G401.6 (cell line): ENCODE measurements around the gene SAMD10.
"Not testable (repeated sequence)": the region's sequence is repeated elsewhere in the genome, so short reads cannot be mapped to it uniquely, and the experiment has no call there.

Source experiments
- FAIRE-seq: peaks from 2 replicates; lab custom pipeline; 2012; peaks lifted over from hg19 to GRCh38; lab: Jason Lieb, UNC

The SAMD10 gene

DNA sequence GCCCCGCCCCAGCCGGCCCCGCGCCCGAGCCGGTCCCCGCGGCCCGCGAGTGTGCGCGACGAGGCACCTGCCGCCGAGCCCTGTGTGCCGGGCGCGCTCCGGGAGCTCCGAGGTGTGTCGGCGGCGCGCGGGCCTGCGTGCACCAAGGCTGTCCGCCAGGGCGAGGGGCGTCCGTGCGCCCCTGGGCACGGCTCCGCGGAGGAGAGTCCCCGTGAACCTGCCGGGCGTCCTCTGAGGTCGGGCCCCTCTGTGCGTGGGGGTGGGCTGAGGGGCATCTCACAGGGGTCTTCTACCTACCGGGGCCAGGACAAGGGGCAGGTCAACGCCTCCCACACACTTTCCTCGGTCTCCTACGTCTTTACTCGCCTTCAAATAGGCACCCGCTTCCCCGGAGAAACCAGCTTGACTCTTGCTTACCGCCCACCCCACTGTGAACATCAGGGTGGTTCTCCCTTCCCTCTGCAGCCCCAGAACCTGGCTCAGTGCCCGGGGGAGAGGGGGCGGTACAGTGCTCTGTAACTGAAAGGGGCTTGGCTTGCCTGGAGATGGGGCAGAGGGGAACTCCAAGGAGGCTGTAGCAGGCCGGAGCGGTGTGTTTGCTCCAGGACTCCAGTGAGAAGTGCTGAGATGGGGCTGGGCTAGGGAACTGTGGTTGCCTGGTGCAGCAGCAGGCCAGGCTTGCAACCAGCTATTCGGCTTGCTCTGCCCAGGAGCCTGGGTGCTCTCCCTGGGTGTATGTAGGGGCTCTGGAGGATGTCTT lies at the start of gene SAMD10:
Gene SAMD10 (minus strand): TSS at position 86 of the 760 bp plus-strand sequence. CDS start 175 bp downstream, outside the sequence.
- no peak for FAIRE-seq

DNA sequence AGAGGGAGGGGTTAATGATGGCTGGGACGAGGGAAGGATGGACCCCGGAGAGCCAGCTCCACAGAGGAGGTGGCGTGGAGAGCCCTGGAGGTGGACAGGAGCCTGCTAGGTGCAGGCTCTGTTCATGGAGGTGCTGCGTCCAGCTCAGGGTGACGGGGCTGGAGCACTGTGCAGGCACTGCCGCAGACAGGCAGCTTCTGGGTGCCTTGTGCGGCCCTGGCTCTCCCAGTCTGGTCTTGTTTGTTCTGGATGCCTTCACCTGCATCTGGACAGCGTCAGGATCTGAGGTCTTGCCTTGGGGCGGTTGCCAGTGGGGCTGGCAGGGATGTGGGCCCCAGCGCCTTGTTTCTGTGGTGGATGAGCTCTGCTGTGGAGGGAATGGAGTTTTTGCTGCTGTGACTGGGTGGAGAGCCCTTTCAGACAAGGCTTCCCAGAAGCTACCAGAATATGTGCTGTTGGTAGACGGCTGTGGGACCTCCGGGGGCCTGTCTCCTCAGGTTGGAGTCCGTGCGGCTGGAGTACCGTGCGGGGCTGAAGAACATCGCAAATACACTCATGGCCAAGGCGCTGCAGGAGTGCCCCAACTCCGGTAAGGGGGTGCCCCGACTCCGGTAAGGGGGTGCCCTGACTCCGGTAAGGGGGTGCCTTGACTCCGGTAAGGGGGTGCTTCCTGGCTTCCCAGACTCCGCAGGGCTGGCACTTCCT lies 48.7 kb upstream of the SAMD10 start:
- FAIRE-seq = no peak

DNA sequence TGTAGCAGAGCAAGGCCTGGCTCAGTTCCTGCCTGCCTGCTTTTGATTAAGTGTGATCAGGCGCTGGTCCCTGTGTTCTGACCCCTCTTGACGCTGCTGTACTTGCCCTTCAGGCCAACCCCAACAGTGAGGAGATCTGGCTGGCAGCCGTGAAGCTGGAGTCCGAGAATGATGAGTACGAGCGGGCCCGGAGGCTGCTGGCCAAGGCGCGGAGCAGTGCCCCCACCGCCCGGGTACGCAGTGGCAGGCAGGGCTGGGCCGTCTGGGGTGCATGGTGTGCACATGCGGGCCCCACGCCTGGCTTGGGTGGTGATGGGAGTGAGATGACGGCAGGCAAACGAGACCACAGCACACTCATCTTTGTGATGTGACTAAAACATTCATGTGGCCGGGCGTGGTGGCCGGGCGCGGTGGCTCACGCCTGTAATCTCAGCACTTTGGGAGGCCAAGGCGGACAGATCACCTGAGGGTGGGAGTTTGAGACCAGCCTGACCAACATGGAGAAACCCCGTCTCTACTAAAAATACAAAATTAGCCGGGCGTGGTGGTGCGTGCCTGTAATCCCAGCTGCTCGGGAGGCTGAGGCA lies 46.5 kb upstream of the SAMD10 start:
- no peak for FAIRE-seq

DNA sequence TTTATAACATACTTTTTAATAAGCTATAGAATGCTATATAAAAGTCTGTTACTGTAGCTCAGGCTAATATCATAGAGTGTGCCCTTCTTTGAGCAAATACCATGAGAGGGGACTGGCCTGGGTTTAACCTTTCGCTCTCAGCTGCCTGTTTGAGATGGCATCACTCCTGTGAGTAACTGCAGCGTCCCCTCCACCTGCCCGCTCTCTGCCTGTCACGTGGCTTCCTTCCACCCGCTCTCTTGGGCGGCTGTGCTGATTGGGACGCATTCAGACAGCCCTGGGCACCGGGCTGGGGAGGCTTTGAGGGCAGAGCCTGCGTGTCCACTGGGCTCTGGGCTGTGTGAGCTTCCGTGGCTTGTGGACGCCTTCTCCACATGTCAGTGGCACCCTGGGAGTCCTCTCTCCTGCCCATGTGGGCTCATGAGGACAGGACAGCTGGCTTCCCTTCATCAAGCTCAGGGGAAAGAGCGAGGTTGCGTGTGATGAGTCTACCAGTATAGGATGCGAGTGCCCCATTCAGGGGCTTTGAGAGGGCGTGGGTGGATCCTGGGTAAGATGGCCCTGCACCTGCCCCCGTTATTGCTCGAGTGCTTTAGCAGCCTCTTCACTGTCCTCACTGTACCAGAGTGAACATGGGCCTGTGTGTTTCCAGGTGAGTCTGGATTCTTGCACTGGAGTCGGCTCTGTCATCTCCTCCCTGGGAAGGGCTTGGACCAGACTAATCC lies 45.8 kb upstream of the SAMD10 start:
- FAIRE-seq = no peak

DNA sequence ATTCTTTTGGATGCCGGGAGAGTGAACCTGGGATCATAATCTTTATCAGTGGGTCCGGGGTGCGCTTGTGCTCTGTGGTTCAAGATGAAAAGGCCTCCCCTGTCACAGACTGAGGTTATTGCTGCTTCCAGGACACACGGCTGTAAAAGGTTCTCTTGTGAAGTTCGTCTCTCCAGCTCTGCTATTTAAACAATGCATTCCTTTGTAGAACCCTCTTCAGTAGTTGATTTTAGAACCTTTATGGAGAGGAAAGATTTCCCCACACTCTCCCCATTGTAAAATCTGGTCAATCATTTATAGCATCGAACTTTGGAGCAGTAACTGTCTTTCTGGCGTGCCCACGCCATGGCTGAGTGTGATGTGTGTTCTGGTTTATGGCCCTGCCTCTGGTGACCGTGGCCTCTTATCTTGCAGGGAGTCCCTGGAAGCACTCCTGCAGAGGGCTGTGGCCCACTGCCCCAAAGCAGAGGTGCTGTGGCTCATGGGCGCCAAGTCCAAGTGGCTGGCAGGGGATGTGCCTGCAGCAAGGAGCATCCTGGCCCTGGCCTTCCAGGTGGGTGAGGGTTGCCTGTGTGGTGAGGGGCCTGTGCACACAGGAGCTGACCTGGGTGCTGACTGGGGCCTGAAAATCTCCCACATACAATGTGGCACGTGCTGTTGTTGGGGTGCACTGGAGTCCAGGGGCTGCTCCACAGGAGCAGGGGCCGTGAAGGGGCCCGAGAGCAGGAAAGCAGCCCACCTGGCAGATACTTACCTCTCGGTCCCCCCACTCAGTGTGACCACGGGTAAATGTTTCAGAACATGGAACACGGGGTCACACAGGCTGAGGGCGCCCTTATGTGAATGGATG lies 44.9 kb upstream of the SAMD10 start:
- no peak for FAIRE-seq

DNA sequence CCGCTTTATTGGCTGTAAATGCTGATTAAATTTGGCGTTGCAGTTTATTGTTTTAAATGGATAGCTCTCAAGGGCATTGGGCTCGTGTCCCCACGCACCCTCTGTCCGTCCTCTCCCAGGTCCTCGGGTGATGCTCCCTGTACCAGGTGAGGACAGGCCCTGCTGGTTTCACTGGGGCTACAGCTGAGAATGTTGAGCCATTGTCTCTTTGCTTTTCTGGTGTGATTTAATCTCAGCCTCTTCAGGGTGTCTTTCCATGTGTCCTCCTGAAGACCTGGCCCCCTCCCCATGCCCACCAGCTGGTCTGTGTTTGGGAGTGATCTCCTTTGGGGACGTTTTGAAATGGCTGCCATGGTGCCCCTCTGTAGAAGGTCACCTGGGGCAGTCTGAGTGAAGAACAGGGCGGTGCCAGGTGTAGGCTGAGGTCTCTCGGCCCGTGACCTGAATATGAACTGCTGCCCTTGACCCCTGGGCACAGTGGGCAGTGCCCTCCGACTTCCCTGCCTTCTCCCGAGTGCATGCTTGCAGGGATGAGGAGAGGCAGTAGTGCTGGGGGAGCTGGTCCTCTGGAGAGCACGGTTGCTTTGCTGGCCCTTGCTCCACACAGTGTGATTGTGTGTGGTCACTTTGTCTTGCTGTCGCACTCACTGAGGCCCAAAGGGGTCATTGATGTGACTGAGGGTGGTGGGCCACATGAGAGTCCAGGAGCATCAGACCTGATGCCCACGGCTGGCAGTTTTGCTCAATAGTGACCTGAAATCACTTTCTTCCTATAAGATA lies 44.1 kb upstream of the SAMD10 start:
- no peak for FAIRE-seq

DNA sequence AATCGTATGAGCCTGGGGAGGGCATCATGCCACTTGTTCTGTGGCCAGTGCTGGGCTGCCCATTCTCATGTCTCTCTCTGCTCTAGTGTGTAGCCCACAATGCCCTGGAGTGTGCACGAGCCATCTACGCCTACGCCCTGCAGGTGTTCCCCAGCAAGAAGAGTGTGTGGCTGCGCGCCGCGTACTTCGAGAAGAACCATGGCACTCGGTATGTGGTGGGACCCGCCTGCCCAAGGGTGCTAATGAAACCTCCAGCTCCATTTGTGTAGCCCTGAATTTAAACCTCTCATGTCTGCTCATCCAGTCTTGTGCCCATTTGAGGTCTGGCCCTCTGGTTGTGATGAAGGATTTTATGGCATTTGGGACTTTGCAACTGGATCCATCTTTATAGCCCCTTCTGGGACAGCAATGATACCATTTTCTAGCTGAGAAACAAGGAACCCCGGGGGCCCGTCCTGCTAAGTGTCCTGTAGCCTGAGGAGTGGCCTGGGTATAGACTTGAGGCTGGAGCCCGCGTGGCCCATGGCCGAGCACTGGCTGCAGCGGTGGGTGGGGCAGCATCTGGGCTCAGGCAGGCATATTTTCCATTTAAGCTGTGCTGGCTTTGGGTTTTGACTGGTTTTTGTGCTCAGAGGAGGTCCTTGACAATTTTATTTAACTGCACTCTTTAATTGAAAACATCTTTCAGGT lies 43.4 kb upstream of the SAMD10 start:
- FAIRE-seq = no peak

DNA sequence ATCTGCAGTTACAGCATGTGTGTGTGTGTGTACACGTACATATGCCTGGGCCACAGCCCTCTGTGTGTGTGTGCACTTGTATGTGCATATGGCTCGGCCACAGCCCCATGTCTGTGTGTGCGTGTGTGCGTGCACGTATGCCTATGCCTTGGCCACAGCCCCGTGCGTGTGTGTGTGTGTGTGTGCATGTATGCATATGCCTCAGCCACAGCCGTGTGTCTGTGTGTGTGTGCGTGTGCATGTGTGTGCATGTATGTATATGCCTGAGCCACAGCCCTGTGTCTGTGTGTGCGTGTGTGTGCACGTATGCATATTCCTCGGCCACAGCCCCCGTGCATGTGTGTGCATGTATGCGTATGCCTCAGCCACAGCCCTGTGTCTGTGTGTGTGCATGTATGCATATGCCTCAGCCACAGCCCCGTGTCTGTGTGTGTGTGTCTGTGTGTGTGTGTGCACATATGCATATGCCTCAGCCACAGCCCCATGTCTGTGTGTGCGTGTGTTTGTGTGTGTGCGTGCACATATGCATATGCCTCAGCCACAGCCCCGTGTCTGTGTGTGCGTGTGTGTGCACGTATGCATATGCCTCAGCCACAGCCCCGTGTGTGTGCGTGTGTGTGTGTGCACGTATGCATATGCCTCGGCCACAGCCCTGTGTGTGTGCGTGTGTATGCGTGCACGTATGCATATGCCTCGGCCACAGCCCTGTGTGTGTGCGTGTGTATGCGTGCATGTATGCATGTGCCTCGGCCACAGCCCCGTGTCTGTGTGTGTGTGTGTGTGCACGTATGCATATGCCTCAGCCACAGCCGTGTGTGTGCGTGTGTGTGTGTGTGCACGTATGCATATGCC lies 41.9 kb upstream of the SAMD10 start:
- FAIRE-seq = no peak

DNA sequence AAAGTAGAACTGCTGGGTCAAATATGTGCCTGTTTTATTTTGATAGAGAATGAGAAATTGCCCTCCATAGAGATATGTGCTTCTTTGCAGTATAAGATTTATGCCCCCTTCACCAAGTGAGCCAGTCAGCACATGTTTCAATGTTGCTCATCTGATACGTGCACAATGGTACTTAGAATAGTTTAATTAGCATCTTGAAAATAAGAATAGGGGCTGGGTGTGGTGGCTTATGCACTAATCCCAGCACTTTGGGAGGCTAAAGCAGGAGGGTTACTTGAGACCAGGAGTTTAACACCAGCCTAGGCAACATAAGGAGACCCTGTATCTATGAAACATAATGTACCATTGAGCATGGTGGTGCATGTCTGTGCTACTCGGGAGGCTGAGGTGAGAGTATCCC lies 36.2 kb upstream of the SAMD10 start:
- no peak for FAIRE-seq

DNA sequence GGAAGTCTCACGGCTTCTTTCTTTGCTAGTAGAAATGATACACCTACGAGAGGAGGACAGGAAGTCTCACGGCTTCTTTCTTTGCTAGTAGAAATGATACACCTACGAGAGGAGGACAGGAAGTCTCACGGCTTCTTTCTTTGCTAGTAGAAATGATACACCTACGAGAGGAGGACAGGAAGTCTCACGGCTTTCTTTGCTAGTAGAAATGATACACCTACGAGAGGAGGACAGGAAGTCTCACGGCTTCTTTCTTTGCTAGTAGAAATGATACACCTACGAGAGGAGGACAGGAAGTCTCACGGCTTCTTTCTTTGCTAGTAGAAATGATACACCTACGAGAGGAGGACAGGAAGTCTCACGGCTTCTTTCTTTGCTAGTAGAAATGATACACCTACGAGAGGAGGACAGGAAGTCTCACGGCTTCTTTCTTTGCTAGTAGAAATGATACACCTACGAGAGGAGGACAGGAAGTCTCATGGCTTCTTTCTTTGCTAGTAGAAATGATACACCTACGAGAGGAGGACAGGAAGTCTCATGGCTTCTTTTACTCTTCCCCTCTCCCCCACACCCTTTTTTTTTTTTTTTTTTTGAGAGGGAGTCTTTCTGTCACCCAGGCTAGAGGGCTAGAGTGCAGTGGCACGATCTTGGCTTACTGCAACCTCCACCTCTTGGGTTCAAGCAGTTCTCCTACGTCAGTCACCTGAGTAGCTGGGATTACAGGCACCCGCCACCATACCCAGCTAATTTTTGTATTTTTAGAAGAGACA lies 33.1 kb upstream of the SAMD10 start:
- not testable (repeated sequence) for FAIRE-seq

DNA sequence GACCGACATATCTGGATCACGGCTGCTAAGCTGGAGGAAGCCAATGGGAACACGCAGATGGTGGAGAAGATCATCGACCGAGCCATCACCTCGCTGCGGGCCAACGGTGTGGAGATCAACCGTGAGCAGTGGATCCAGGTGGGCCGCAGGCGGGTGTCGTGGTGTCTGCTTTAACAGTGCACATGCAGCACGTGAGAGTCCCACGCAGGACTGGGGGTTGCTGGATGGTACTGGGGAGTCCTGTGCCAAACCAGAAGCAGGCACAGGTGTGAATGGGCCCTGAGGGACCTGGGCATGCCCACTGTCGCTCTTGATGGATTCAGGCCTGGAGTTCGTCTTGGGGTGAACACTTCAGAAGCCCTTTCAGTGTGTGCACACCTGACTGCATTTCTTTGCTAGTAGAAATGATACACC lies 31.9 kb upstream of the SAMD10 start:
- FAIRE-seq = no peak

DNA sequence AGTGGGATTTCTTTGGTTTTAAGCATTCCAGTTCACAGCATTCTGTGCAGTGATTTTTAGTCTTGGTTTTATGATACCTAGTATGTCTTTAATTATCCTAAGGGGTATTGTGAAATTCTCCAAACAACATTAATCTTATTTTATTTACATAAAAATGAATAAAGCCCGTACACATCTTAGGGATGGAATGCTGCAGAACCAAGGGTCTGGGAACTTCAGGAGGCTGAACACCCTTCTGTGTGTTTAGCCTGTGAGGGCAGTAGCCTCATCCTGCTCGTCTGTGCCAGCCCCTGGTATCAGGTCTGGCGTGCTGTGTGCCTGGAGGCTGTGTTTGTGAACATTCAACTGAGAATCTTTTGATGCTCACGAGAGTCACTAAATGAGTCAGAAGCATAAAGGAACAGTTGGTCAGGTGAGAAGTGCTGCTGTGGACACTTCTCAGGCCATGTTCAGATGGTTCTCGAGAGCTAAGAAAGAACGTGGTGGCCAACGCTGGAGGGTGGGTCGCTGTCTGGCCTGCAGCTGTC lies 31.3 kb upstream of the SAMD10 start:
- no peak for FAIRE-seq

DNA sequence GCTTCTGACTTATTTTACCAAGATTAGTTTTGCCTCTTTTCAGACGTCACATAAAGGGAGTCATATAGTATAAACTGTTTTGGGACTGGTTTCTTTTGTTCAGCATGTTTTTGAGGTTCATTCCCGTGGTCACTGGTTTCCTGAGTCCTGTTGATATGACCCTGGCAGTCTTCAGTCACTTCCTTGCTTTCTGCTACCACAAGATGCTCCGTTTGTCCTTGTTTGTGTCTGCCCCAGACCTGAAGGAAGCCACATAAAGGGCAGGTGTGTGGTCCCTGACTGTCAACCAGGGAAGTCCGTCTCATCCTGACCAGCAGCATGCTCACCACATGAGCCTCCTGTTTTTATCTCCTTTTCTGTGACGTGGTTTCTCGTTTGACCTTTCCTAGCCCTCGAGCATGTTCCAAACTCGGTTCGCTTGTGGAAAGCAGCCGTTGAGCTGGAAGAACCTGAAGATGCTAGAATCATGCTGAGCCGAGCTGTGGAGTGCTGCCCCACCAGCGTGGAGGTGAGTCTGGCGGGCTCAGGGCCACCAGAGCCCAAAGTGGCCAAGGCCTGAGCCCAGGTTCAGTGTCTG lies 30.5 kb upstream of the SAMD10 start:
- FAIRE-seq = no peak

DNA sequence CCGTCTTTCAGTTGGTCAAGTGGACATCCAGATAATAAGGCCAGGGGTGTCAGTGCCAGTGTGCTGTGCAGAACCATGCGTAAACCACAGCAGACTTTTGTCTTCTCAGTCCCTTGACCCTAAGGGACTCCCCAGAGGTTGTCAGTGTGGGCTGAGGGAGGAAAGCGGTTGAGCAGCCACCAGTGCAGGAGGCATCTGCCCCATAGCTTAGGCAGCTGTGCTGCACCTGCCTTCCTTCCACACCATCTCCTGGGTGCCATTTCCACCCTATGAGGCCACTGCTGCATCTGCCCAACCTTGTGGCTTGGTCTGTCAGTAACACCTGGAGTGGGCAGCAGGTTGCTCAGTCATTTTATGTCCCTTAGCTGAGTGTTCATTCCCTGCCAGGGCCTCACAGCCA lies 27.5 kb upstream of the SAMD10 start:
- FAIRE-seq = no peak

DNA sequence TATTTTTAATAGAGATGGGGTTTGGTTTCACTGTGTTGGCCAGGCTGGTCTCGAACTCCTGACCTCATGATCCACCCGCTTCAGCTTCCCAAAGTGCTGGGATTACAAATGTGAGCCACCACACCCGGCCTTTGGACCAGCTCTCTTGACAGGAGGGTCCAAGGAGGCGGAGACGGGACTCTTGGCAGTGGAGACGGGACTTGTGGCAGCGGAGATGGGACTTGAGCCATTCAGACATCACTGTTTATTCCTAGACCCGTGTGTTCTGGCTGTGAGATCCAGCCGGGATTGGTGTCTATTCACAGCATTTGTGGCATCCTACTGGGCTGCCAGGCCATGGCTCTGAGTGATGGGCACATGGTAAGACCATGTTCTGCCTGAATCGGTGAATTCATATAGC lies 27.0 kb upstream of the SAMD10 start:
- no peak for FAIRE-seq

DNA sequence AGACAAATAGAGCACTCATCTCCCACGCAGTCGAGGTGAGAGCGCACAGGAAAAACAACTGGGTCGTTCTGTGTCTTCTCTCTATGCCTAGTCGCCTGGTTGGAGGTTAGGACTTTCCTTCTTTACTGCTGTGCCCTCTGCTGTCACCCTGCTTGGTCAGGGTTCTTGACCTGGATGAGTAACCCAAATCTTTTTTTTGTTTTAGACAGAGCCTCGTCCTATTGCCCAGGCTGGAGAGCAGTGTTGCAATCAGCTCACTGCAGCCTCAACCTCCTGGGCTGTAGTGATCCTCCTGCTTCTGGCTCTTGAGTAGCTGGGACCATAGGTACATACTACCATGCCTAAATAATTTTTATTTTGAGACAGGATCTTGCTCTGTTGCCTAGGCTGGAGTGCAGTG lies 26.0 kb upstream of the SAMD10 start:
- no peak for FAIRE-seq

DNA sequence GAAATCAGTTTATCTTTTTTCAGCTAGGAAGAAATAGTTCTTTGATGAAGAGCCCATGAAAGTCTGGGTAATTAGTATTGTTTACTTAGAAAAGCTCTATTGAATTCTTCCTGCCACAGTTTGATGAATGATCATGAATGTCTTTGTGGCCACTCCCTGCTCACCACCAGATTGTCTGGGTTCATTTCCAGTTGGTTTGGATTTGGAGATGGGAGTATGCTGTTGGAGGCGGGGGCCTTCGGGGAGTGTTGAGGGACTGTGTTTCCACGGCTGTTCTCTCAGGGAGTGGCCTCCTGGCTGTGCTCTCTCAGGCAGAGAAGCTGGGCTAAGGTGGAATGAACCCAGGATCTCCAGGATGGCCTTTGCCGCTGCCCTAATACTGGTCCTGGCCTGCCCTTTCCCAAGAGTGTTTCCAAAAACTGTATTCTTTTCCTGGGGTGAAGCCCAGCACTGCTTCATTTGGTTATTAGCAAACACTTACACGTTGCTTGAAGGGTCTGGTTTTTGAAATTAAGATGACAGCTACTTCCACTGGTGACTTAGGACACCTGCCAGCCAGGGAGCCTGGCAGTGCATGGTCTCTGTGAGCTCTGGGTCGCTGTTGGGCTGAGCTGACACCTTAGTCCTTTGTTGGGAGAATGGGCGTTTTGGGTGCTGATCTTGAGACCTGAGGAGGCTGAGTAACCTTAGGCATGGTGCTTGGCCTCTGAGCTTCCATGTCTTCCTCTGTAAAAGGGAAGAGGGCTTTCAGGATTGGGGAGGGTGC lies 24.7 kb upstream of the SAMD10 start:
- FAIRE-seq = no peak
